ENCODE results near the gene TIMD4.

TIMD4 gene

GRCh38 chr5:156909180-156909579 is 53.8 kb downstream of the TIMD4 start:
- Mint-ChIP-seq H3K9me3 (ENCODE audit: low read depth) (no peaks in the 10 kb centered on the region), H3K27me3 (no peaks in the 10 kb centered on the region), H3K36me3 (peaks cover 16% of the 10 kb centered on the region), H3K27ac (no peak overlapping the region), H3K4me1 (ENCODE audit: low read depth) (peaks cover 30% of the 10 kb centered on the region), H3K4me3 (no peak overlapping the region)

- Mint-ChIP-seq H3K4me1 (ENCODE audit: low read depth) (peaks cover 16% of the 10 kb centered on the region), H3K27me3 (no peaks in the 10 kb centered on the region), H3K4me3 (no peak overlapping the region), H3K9me3 (ENCODE audit: low read depth) (no peaks in the 10 kb centered on the region), H3K27ac (no peak overlapping the region), H3K36me3 (peaks cover 11% of the 10 kb centered on the region)
Measured at GRCh38 chr5:156907667-156908066, 55.4 kb downstream of the TIMD4 start.

DNA sequence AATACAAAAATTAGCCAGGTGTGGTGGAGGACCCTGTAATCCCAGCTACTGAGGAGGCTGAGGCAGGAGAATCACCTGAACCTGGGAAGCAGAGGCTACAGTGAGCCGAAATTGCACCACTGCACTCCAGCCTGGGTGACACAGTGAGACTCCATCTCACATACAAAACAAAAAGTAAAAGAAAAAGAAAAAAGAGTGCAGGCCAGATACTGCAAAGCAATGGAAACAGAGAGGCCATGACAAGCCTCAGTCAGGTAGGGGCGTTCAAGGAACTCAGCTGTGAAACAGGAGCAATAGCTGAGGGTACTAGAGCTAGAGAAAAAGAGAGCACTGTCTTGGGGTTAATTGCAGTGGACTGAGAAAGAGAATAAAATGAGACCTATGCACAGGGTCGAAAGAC is 56.2 kb downstream of the TIMD4 start:
- no peak overlapping the region for H3K4me3 Mint-ChIP-seq
- H3K4me1 Mint-ChIP-seq (ENCODE audit: low read depth): peaks cover 14% of the 10 kb centered on the region
- no peaks in the 10 kb centered on the region for H3K27me3 Mint-ChIP-seq
- peaks cover 8% of the 10 kb centered on the region for H3K36me3 Mint-ChIP-seq
- H3K27ac Mint-ChIP-seq: no peak overlapping the region
- no peaks in the 10 kb centered on the region for H3K9me3 Mint-ChIP-seq (ENCODE audit: low read depth)

DNA sequence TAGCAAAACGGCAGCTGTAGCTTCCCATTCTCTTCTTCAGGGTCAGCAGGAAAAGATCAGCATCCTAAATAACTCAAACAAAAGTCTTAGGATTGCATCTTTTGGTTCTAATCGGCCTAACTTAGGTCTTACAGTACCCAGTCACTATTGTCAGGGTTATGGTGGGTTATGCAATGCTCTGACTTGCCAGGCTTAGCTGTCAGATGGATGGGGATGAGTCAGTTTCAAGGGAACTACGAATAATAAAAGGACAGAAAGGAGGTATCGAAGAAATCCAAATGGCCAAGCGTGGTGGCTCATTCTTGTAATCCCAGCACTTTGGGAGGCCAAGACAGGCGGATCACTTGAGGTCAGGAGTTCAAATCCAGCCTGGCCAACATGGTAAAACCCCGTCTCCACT is 66.5 kb downstream of the TIMD4 start:
- Mint-ChIP-seq H3K27ac (no peak overlapping the region), H3K27me3 (no peaks in the 10 kb centered on the region)

DNA sequence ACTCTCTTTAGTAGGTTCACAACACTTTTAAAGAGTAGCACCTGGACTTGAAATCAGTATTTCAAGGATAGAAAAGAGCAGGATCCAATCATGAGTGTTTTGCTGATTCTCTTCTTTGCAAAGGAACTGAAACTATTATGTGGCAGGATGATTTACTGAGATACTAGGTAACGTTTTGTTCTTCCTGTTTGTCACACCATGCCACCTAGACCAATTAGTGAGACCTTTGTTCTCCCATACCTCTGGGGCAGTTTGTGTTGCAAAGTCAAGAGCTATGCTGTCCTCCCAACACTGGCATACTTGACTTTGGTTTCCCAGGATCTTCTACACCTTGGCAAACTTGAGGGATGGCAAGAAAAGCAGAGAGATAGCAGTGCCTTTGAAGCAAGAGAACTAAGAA is 69.5 kb downstream of the TIMD4 start:
- peak overlapping the region; percentile 19 for H3K27ac Mint-ChIP-seq

More for the DNA sequence above, 66.5 kb downstream of the TIMD4 start:
- Mint-ChIP-seq H3K4me3 (no peak overlapping the region), H3K4me1 (ENCODE audit: low read depth) (peaks cover 25% of the 10 kb centered on the region), H3K9me3 (ENCODE audit: low read depth) (no peaks in the 10 kb centered on the region), H3K36me3 (peaks cover 4% of the 10 kb centered on the region)

GRCh38 chr5:156892864-156893263 is 70.2 kb downstream of the TIMD4 start:
- H3K27ac Mint-ChIP-seq: no peak overlapping the region
- peaks cover 4% of the 10 kb centered on the region for H3K36me3 Mint-ChIP-seq
- no peak overlapping the region for H3K4me3 Mint-ChIP-seq
- peaks cover 25% of the 10 kb centered on the region for H3K4me1 Mint-ChIP-seq (ENCODE audit: low read depth)
- no peaks in the 10 kb centered on the region for H3K9me3 Mint-ChIP-seq (ENCODE audit: low read depth)
- no peaks in the 10 kb centered on the region for H3K27me3 Mint-ChIP-seq

More for the DNA sequence above, 69.5 kb downstream of the TIMD4 start:
- Mint-ChIP-seq H3K4me1 (ENCODE audit: low read depth) (peaks cover 25% of the 10 kb centered on the region), H3K27me3 (no peaks in the 10 kb centered on the region), H3K4me3 (no peak overlapping the region), H3K9me3 (ENCODE audit: low read depth) (no peaks in the 10 kb centered on the region), H3K36me3 (peaks cover 4% of the 10 kb centered on the region)

GRCh38 chr5:156892223-156892622 is 70.8 kb downstream of the TIMD4 start:
- H3K9me3 Mint-ChIP-seq (ENCODE audit: low read depth): no peaks in the 10 kb centered on the region
- no peaks in the 10 kb centered on the region for H3K27me3 Mint-ChIP-seq
- H3K4me1 Mint-ChIP-seq (ENCODE audit: low read depth): peaks cover 25% of the 10 kb centered on the region
- peak overlapping the region; percentile 2 for H3K27ac Mint-ChIP-seq
- no peak overlapping the region for H3K4me3 Mint-ChIP-seq
- peaks cover 4% of the 10 kb centered on the region for H3K36me3 Mint-ChIP-seq

- Mint-ChIP-seq H3K4me3 (no peak overlapping the region), H3K36me3 (no peaks in the 10 kb centered on the region), H3K27me3 (peaks cover 2% of the 10 kb centered on the region), H3K27ac (no peak overlapping the region), H3K4me1 (ENCODE audit: low read depth) (peaks cover 19% of the 10 kb centered on the region), H3K9me3 (ENCODE audit: low read depth) (no peaks in the 10 kb centered on the region)
Measured at GRCh38 chr5:156888520-156888919, 74.5 kb downstream of the TIMD4 start.

- H3K27me3 Mint-ChIP-seq: peaks cover 2% of the 10 kb centered on the region
- peaks cover 4% of the 10 kb centered on the region for H3K36me3 Mint-ChIP-seq
- H3K9me3 Mint-ChIP-seq (ENCODE audit: low read depth): no peaks in the 10 kb centered on the region
- peaks cover 8% of the 10 kb centered on the region for H3K4me1 Mint-ChIP-seq (ENCODE audit: low read depth)
- no peak overlapping the region for H3K27ac Mint-ChIP-seq
- no peak overlapping the region for H3K4me3 Mint-ChIP-seq
Measured at GRCh38 chr5:156883316-156883875, 79.6 kb downstream of the TIMD4 start.

DNA sequence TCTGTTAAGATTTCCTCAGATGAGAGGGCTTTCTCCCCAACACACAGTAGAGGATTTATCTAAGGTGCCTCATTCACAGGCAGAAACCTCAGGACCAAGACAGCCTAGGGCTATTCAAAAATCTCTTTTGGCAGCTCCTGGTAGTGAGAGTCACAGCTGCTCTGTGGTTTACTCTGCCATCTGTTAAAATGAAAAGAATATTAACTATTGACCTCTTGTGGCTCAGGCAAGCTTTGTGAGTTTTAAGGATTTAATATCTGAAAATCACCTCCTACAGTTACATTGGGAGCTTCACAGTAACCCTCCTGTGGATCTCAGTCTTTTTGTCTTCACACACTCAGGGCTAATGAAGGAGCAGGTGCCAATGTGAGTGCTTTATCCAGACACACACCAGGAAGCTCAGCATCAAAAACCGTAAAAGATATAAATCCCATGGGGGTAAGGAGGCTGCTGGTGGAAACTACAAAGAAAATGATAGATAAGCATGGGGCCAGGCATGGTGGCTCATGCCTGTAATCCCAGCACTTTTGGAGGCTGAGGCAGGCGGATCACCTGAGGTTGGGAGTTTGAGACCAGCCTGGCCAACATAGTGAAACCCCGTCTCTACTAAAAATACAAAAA is 83.3 kb downstream of the TIMD4 start:
- Mint-ChIP-seq H3K4me3 (no peak overlapping the region), H3K9me3 (ENCODE audit: low read depth) (no peaks in the 10 kb centered on the region), H3K27me3 (no peaks in the 10 kb centered on the region), H3K4me1 (ENCODE audit: low read depth) (peaks cover 8% of the 10 kb centered on the region), H3K27ac (no peak overlapping the region), H3K36me3 (peaks cover 5% of the 10 kb centered on the region)

DNA sequence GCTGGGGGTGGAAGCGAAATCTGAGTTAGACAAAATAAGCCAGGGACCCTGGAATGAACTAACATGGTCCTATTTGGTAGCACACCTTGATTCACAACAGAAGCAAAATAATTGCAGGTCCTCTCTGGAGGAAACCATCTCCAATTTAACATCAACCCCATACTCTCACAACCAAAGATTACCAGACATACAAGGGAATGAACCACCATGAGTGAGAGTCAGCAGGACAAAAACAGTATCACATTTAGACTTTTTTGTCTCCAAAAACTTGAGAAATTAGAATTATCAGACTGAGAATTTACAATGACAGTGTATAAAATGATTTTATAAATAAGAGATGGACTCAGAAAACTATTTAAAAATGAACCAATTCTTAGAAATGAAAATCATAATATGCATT is 91.8 kb downstream of the TIMD4 start:
- peaks cover 13% of the 10 kb centered on the region for H3K9me3 Mint-ChIP-seq (ENCODE audit: low read depth)
- no peak overlapping the region for H3K4me3 Mint-ChIP-seq
- H3K27ac Mint-ChIP-seq: no peak overlapping the region
- peaks cover 4% of the 10 kb centered on the region for H3K4me1 Mint-ChIP-seq (ENCODE audit: low read depth)
- no peaks in the 10 kb centered on the region for H3K27me3 Mint-ChIP-seq
- peaks cover 8% of the 10 kb centered on the region for H3K36me3 Mint-ChIP-seq

GRCh38 chr5:156870498-156870839 is 92.6 kb downstream of the TIMD4 start:
- Mint-ChIP-seq H3K27ac (no peak overlapping the region), H3K36me3 (peaks cover 8% of the 10 kb centered on the region), H3K4me3 (no peak overlapping the region), H3K27me3 (no peaks in the 10 kb centered on the region), H3K4me1 (ENCODE audit: low read depth) (peaks cover 4% of the 10 kb centered on the region), H3K9me3 (ENCODE audit: low read depth) (peaks cover 13% of the 10 kb centered on the region)
